DND-41 (cell line): ENCODE measurements around the gene MNS1.
A peak's percentile ranks its signal among the peaks of the same experiment; 100 is the strongest.

Experiments used
- ATAC-seq: fragments of 200-7000 bp; cut with Tn5 transposase; 3 replicates; pipeline ENCODE4 v1.9.1; 2021; ENCODE audit warnings: low read depth; ENCODE audit not compliant: insufficient read depth
- DNase-seq: peaks from one replicate; pipeline ENCODE4 v3.0.0-alpha.2; 2020
- H2AFZ ChIP-seq: 2 replicates; pipeline ENCODE4 v1.6.0; 2012; ENCODE audit warnings: low read depth, low read length
- H3K27ac ChIP-seq: 2 replicates; pipeline ENCODE4 v1.5.1; 2012; ENCODE audit warnings: low read length, inconsistent platforms
- H3K27me3 ChIP-seq: fragments of 200-600 bp; sonication (generic); 2 replicates; pipeline ENCODE4 v1.6.0; 2012; ENCODE audit warnings: low read length, mild to moderate bottlenecking, inconsistent platforms; ENCODE audit not compliant: insufficient read depth, poor library complexity
- H3K36me3 ChIP-seq: 2 replicates; pipeline ENCODE4 v1.5.1; 2012; ENCODE audit warnings: low read length, inconsistent platforms; ENCODE audit not compliant: insufficient read depth
- H3K4me1 ChIP-seq: 2 replicates; pipeline ENCODE4 v1.5.1; 2012; ENCODE audit warnings: mild to moderate bottlenecking, low read length; ENCODE audit not compliant: insufficient read depth
- H3K4me2 ChIP-seq: 2 replicates; pipeline ENCODE4 v1.6.0; 2012; ENCODE audit warnings: mild to moderate bottlenecking, moderate library complexity, low read length, inconsistent platforms; ENCODE audit not compliant: insufficient read depth
- H3K4me3 ChIP-seq, 2 experiments: fragments of 200-600 bp in 1 of 2; shearing (Covaris generic) in 1 of 2; 2 replicates each; pipeline ENCODE4 v1.5.1; 2012 to 2016; ENCODE audit warnings: inconsistent platforms in 2 of 2, low read length in 2 of 2, mild to moderate bottlenecking in 2 of 2, low read depth in 1 of 2, moderate library complexity in 1 of 2
- H3K79me2 ChIP-seq: 2 replicates; pipeline ENCODE4 v1.6.0; 2012; ENCODE audit warnings: low read length, inconsistent platforms; ENCODE audit not compliant: insufficient read depth
- H3K9ac ChIP-seq: 2 replicates; pipeline ENCODE4 v1.6.0; 2012; ENCODE audit warnings: low read depth, mild to moderate bottlenecking, inconsistent platforms, low read length, moderate library complexity
- H3K9me3 ChIP-seq: 2 replicates; pipeline ENCODE4 v1.5.1; 2012; ENCODE audit warnings: low read length, moderate library complexity, mild to moderate bottlenecking, inconsistent platforms; ENCODE audit not compliant: insufficient read depth, severe bottlenecking
- H4K20me1 ChIP-seq: 2 replicates; pipeline ENCODE4 v1.6.0; 2012; ENCODE audit warnings: low read length; ENCODE audit not compliant: insufficient read depth
- CTCF ChIP-seq: IDR thresholded peaks from 2 replicates; pipeline ENCODE4 v1.5.1; 2012; ENCODE audit warnings: borderline replicate concordance, low read length, moderate library complexity, mild to moderate bottlenecking; ENCODE audit not compliant: poor library complexity, severe bottlenecking; ENCODE audit errors: extremely low read depth
- EZH2 ChIP-seq: IDR thresholded peaks from 3 replicates; pipeline ENCODE4 v1.6.1; 2012; ENCODE audit warnings: borderline replicate concordance, low read depth, mild to moderate bottlenecking, moderate library complexity, low read length, inconsistent platforms; ENCODE audit not compliant: severe bottlenecking

MNS1 gene

GRCh38 chr15:56484287-56484686 lies 19.4 kb upstream of the MNS1 start:
- H3K4me1 ChIP-seq = no peaks in the 10 kb centered on the region
- H3K79me2 ChIP-seq = no peaks in the 10 kb centered on the region
- H2AFZ ChIP-seq = no peak overlapping the region
- TF ChIP-seq CTCF (no peak), EZH2 (no peak)
- ATAC-seq (no peak), DNase-seq (no peak)
- no peaks in the 10 kb centered on the region for H3K9me3 ChIP-seq
- H3K4me2 ChIP-seq = no peak overlapping the region
- H4K20me1 ChIP-seq = no peaks in the 10 kb centered on the region
- H3K27ac ChIP-seq = no peak overlapping the region
- H3K9ac ChIP-seq = no peak overlapping the region
- H3K36me3 ChIP-seq = no peaks in the 10 kb centered on the region
- no peak overlapping the region for H3K4me3 ChIP-seq
- no peaks in the 10 kb centered on the region for H3K27me3 ChIP-seq

GRCh38 chr15:56475351-56475750 lies 10.4 kb upstream of the MNS1 start:
- no peak for TF ChIP-seq EZH2
- TF ChIP-seq CTCF = no peak
- Histone ChIP-seq H3K79me2 (no peaks in the 10 kb centered on the region), H3K9ac (no peak overlapping the region), H3K27me3 (no peaks in the 10 kb centered on the region), H3K4me2 (no peak overlapping the region), H3K27ac (no peak overlapping the region), H3K9me3 (no peaks in the 10 kb centered on the region), H3K4me1 (no peaks in the 10 kb centered on the region; the same call in 1 of the 2 replicates), H3K36me3 (no peaks in the 10 kb centered on the region), H2AFZ (peak overlapping the region; percentile 8; the same call in 1 of the 2 replicates), H4K20me1 (no peaks in the 10 kb centered on the region), H3K4me3 (no peak overlapping the region)
- ATAC-seq (peak; percentile 61), DNase-seq (no peak)

GRCh38 chr15:56473017-56473416 lies 8.1 kb upstream of the MNS1 start:
- ATAC-seq = no peak
- peaks cover 14% of the 10 kb centered on the region for H3K4me1 ChIP-seq
- H3K4me2 ChIP-seq = no peak overlapping the region
- no peak overlapping the region for H3K9ac ChIP-seq
- no peaks in the 10 kb centered on the region for H3K36me3 ChIP-seq
- H2AFZ ChIP-seq = no peak overlapping the region
- H3K9me3 ChIP-seq = no peaks in the 10 kb centered on the region
- no peak overlapping the region for H3K27ac ChIP-seq
- TF ChIP-seq EZH2 (no peak), CTCF (no peak)
- no peaks in the 10 kb centered on the region for H4K20me1 ChIP-seq
- no peaks in the 10 kb centered on the region for H3K79me2 ChIP-seq
- no peak overlapping the region for H3K4me3 ChIP-seq
- H3K27me3 ChIP-seq = no peaks in the 10 kb centered on the region
- no peak for DNase-seq

GRCh38 chr15:56472278-56472677 lies 7.3 kb upstream of the MNS1 start:
- Histone ChIP-seq H3K4me3 (no peak overlapping the region), H3K4me1 (peaks cover 22% of the 10 kb centered on the region), H3K27ac (no peak overlapping the region), H3K4me2 (no peak overlapping the region), H3K9ac (no peak overlapping the region), H3K27me3 (no peaks in the 10 kb centered on the region), H3K79me2 (no peaks in the 10 kb centered on the region), H3K9me3 (no peaks in the 10 kb centered on the region), H3K36me3 (no peaks in the 10 kb centered on the region), H2AFZ (no peak overlapping the region; the same call in 1 of the 2 replicates), H4K20me1 (no peaks in the 10 kb centered on the region)
- ATAC-seq (no peak), DNase-seq (no peak)
- TF ChIP-seq CTCF (no peak), EZH2 (no peak)
